GM21717 (cell line): ENCODE results near the gene ACO2.

Source experiments
- ATAC-seq: cut with Tn5 transposase; IDR thresholded peaks from one replicate; pipeline ENCODE4 v1.9.1; 2021; ENCODE audit warnings: mild to moderate bottlenecking, moderate library complexity; ENCODE audit not compliant: unreplicated experiment

Gene ACO2

DNA sequence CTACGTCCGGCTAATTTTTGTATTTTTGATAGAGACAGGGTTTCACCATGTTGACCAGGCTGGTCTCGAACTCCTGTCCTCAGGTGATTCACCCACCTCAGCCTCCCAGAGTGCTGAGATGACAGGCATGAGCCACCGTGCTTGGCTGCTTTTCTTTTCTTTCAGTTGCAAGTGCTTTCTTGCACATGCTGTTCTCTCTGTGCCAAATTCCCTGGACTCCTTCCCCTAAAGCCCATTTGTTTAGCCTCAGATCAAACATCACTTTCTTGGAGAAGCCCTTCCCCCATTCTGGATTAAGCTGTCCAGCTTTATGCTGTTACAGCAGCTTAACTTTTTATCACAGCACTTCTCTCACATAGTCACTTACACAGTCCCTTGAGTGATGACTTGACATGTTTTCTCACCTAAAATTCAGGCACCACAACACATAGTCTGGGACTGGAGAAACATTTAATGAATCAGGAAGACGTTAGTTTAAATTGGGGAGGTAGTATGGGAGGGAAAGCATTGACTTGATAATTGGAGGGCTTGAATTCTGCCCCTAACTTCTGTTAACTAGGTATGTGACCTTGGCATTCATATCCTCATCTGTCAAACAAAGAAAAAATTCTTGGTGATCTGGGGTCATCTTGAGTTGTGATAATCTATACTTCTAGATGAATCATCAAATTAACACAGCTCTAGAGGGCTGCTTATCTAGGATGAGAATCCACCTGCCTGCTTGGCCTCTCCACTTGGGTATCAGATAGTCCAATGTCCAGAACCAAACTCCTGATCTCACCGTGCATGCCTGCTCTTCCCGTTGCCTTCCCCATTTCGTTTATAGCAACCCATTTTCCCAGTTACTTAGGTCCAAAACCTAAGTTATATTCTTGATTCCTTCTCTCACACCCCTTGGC lies 18.4 kb downstream of the ACO2 start:
- ATAC-seq: no peak

DNA sequence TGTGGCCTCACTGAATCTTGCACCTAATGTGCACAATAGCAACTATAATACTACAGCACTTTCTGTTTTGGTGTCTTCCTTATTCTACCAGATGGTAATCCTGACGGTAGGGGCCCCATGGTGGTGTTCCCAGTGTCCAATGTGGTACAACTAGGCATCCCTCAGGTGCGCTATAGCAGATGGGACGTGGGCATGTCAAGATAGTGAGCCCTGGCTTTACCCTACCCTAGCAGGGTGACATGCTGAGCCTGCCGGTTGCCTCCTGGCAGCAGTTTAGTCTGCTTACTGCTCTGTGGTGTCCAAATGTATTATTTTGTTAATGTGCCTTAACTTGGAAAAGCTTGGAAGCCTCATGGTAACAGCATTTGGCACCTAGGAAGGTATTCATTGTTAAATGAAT lies 19.2 kb downstream of the ACO2 start:
- no peak for ATAC-seq

DNA sequence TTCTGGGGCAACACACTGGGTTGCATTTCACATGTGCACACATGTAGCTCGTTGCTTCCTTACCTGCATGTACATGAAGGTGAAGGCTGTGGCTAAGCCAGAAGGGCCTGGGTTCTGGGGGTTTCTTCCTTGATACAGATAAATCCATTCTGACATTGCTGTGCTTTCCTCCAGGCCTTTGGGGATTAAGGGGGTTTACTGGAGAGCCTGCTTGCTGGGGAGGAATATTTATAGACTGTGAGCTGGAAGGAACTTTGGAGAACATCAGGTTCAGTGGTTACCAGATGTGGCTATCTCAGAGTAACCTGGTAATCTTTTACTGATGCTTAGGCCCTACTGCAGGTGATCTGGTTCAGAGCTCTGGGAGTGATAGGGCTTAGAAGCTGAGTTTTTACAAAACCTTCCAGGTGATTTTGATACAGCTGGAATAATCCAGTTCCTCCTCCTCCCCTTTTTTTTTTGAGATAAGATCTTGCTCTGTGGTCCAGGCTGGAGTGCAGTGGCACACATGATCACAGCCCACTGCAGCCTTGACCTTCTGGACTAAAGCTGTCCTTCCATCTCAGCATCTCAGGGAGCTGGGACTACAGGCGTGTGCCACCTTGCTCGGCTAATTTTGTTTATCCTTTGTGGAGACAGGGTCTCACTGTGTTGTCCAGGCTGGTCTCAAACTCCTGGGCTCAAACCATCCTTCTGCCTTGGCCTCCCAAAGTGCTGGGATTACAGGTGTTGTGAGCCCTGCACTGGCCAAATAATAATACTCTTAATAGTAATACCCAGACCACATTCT lies 19.9 kb downstream of the ACO2 start:
- no peak for ATAC-seq

DNA sequence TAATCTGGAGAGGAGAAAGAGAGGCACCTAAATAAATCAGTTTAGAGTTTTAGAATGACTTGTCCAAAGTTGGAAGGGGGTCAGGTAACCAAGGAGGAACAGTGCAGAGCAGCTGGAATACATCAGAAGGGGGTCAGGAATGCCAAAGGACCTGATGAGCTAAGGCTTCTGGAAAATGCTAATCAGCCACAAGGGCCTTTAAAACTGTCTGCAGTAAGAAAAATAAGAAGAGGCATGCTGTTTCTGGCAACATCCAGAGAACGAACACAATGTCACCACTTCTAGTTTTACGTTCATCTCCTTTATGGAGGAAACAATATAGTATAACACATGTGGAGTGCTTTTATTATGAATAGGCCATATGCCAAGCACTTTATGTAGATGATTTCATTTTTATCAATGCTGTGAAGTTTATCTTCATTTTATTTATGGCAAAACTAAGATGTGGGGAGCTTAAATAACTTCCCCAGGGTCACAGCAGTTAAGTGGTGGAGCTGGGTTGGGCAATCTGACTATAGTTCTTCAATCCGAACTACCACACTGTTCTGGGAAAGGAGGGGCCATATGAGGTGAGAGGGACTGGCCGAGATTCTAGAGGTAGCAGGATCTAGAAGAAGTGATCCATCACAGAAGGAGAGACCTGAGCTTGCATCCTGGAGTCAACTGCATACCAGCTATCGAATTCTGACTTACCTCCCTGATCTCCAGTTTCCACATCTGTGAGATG lies 22.6 kb downstream of the ACO2 start:
- no peak for ATAC-seq

DNA sequence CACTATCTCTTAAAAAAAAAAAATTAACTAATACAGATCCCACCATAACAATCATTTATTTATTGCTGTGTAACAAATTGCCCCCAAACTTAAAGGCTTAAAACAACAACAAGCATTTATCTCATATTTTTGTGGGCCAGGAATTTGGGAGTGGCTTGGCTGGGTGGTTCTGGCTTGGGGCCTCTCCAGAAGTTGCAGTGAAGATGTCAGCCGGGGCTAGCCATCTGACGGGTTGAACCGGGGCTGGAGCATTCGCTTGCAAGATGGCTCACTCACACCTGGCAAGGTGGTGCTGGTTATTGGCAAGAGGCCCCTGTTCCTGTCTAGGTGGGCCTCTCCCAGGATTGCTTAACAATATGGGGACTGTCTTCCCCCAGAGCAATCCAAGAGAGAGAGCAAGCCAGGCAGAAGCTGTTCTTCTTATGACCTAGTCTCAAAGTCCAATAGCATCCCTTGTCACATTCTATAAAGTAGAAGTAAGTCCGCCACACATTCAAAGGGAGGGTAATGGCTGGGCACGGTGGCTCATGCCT lies 29.5 kb downstream of the ACO2 start:
- no peak for ATAC-seq

DNA sequence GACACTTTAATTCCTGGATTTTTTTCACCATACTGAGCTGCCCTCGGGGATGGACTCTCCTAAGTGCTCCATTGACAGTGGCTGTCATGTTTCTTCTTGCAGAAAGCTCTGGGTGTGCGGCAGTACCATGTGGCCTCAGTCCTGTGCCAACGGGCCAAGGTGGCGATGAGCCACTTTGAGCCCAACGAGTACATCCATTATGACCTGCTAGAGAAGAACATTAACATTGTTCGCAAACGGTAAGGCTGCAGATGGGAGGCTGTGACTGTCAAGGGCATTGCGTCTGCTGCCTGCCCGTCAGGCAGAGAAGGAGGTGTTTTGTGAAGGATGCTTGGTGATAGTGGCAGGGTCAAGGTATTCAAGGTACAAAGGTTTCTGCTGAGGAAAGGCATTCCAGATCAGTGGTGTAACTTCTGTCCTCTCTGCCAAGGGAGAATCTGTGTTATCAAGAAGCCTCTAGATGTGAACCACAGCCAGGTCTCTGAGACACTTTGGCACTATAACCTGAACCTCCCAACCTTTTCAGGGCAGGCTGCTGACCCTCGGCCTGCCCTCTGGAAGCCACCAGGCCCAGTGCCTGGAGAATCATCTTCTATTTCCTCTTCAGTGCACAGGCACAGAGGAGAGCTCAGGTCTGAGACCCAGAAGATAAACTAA lies 30.8 kb downstream of the ACO2 start:
- ATAC-seq: no peak

DNA sequence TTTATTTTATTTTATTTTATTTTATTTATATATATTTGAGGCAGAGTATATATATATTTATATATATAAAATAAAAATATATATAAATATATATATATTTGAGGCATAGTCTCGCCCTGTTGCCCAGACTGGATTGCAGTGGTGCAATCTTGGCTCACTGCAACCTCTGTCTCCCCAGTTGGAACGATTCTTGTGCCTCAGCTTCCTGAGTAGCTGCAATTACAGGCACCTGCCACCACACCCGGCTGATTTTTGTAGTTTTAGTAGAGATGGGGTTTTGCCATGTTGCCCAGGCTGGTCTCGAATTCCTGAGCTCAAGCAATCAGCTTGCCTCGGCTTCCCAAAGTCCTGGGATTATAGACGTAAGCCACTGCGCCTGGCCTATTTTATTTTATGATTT lies 31.4 kb downstream of the ACO2 start:
- no peak for ATAC-seq

DNA sequence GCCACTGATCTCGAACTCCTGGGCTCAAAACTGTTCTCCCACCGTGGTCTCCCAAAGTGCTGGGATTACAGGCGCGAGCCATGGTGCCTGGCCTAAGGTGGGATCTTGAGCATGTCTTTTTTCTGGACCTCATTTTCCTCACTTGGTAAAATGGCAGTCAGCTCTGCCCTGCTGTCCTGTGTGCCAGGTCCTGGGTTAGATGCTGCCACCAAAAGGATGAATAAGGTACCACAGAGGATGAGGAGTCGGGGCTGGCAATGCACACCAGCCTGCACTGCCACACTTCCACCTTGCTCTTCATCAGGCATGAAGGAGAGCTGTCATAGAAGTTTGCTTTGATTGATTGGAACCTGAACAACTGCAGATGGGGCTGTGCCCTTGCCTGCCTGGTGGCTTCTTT lies 32.3 kb downstream of the ACO2 start:
- ATAC-seq: no peak

DNA sequence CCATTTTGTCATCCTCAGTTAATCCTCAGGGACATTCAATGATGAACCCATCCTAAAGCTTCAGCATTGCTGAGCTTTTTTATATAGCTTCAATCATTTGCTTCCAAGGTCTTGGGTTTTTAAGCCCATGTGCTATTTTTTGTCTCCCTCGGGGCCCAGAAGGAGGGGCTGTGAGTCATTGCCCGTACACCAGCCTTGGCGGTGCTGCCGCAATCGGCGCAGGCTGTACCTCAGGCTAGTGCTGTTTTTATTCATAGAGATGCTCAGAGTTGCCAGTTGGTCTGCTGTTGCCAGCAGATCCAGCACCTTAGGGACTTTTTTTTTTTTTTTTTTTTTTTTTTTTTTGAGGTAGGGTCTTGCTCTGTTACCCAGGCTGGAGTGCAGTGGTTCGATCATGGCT lies 35.5 kb downstream of the ACO2 start:
- ATAC-seq: no peak

DNA sequence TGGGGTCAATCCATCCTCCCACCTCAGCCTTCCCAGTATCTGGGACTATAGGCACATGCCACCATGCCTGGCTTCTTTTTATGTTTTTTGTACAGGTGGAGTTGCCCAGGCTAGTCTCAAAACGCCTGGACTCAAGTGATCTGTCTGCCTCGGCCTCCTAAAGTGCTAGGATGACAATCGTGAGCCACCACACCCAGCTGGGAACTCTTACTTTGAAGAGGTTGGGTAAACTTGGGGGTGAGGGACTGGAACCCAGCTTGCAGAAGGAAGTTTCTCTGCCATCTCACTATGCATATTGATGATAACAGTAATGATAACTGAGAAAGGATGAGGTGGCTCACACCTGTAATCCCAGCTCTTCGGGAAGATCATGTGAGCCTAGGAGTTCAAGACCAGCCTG lies 35.9 kb downstream of the ACO2 start:
- no peak for ATAC-seq

DNA sequence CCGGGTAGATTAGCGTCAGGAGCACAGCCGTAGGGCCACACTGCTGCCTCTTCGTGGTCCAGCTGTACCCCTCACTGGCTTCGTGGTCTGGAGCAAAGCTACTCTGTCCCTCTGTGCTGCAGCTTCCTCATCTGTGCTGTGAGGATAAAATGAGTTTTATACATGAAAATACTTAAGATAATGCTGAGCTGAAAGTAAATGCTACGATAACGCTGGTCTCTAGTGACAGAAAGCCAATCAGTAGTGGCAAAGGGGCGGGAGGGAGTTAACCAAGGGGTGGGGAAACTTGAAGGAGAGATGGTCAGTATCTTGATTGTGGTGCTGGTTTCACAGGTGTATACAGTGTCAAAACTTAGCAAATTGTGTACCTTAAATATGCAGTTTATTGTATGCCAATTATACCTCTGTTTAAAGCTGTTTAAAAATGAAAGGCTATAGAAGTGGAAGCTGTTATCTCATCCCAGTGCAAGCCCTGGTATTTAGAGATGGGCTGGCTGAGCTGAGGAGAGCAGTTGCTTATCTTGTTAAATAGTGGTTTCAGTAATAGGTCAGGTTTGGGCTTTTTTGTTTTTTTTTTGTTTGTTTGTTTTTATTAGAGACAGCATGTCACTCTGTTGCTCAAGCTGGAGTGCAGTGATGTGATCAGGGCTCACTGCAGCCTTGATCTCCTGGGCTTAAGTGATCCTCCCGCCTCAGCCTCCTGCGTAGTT lies 36.7 kb downstream of the ACO2 start:
- no peak for ATAC-seq

DNA sequence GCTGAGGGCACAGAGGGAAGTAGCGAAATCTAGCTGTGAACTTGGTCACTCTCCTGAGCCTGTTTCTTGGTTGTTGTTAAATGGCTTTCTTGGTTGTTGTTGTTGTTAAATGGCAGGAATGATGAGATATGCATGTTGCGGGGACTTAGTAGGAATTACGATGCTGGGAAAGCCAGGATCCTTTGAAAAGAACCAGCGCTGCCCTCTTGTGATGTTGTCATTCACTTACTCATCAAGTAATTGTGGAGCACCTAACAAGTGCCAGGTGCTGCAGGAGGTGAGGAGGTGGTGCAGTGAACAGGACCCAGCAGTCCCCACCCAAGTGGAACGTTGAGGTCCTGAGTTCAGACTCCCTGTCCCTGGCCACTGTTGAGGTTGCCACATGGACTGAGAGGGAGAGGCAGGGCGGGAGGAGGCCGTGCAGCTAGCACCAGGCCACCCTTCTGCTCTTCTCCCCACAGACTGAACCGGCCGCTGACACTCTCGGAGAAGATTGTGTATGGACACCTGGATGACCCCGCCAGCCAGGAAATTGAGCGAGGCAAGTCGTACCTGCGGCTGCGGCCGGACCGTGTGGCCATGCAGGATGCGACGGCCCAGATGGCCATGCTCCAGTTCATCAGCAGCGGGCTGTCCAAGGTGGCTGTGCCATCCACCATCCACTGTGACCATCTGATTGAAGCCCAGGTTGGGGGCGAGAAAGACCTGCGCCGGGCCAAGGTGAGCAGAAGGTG lies 38.6 kb downstream of the ACO2 start:
- ATAC-seq: no peak

DNA sequence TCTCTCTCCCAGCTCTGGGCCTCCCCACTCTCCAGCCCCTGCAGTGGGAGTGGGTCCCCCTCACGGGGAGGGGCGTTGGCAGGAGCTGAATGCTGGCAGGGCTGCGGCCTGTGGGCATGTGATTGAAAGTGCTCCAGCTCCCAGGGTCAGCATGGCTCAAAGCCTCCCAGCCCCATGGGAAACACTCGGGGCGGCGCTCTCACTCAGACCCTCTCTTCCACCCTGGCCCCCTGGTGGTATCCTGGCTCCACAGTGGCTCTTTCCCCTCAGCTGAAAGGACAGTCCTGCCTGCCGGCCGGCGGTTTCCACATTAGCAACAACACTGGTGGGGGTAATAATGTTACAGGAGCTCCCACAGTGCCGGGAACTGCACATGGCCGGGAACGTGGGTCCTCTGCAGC lies 39.9 kb downstream of the ACO2 start:
- ATAC-seq: no peak

DNA sequence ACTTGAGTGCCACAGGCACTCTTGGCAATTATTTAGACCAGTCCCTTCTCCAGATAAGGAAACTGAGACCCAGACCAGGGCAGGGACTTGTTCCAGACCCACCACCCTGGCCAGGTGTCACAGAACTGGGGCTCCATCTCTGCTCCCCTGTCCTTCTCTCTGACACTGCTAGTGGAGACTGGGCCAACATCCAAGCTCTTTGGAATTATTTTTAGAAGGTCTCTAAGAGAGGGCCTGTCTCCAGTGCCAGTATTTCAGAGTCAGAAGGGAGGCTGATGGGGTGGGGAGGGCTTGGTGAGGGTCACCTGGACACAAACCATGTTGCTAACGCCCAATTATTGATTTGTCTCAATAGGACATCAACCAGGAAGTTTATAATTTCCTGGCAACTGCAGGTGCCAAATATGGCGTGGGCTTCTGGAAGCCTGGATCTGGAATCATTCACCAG lies 42.6 kb downstream of the ACO2 start:
- ATAC-seq: no peak

DNA sequence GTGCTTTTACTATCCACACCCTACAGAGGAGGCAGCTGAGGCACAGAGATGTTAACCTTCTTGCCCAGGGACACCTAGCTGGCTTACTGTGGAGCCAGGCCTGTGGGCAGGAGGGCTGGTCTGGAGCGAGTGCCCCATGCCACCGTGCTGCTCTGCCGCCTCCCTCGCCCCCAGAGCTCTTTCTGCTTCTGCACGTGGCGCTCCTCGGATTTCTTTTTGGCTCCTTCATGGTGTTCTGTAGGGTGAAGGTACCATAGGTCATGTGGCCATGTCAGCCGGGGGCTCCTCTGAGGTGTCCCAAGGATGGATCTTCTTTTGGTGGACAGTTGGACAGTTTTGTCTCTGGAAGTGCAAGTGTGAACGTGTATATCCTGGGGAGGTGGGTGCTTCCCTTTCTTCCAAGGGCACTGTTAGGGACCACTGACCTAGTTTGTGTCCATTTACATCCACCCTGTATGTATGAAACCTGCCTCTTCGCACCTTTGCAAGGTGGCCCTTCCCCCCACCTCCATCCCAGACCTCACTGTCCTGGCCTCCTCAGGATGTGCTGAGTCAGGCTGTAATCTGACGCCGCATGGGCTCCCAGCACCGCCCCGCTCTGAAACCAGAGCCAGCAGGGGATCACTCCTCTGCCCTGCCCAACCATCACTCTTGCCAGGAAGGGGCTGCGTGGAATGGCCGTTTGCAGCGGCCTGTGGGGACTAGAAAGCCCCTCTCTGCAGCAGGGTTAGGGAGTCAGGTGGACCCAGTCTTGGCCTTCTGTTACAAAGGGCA lies 43.7 kb downstream of the ACO2 start:
- ATAC-seq: no peak

DNA sequence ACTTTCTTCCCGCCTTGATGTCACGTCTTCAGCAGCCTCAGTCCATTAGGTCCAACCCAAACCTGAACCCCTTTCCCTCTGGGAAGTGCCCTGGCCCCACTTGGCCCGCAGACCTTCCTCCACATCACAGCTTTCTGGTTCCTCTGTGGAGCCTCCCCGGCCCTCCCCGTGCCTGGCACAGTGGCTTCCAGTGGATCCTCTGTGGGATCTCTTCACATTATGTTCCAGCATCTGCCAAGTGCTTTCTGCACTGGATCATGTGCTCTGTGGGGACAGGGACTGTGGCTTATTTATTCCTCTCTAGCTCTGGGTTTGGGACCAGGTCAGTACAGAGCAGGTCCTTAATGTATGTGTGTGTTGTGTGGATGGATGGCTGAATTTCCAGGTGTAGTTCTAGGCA lies 44.5 kb downstream of the ACO2 start:
- no peak for ATAC-seq

DNA sequence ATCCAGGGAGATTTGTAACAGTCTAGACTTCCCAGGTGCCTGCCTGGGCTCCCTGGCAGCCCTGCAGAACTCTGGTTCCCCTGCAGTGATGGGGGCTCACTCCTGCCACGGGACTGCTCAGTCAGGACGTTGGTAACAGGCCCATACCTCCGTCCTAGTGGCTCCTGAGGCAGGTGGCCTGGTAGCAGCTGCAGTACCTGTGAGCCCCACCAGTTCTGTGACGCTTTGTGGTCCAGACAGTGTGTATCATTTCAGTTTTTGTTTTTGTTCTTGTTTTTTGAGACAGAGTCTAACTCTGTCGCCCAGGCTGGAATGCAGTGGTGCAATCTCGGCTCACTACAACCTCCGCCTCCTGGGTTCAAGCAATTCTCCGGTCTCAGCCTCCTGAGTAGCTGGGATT lies 47.5 kb downstream of the ACO2 start:
- ATAC-seq: no peak

DNA sequence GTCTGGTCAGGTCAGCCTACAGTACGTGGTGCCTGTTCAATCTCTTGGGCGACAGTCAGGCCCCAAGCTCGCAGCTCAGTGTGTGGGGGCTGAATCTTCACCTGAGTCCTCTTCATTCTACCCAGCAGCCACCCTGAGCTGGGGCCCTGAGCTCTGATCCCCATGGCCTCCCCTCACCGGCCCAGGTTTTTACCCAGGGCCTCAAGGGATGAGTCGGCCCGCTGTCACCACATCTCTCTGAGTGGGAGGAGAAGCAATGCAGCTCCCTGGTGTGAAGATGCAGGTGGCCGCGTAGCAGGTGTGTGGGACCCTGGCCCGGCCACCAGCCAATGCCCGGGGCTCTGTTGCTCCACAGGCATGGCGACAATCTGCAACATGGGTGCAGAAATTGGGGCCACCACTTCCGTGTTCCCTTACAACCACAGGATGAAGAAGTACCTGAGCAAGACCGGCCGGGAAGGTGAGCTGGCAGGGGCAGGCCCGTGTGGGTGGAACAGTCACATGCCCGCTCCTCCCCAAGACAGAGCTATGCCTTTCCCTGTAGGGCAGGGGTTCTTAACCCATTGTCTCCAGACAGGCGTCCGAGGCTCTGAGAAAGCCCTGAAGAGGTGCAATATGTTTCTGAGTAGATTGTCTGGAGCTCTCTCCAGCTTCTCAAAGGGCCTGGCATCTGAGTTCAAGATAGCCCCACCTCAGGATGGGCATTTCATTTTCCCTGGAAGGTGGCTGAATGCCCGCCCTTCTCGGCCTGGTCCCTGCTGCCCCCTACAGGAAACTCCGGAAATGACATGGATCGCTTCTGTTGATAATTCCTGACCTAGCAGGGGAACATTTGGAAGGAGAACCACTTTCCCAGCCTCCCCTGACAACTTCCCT lies 48.5 kb downstream of the ACO2 start:
- no peak for ATAC-seq
